ENCODE results near the gene VTCN1. TPM values are rescaled to one million over a fixed set of nuclear protein-coding genes. Genes with fewer than 3 reads are reported as not detected.

Gene VTCN1
- total RNA-seq, 2 experiments from 2014 or later: not detected

DNA sequence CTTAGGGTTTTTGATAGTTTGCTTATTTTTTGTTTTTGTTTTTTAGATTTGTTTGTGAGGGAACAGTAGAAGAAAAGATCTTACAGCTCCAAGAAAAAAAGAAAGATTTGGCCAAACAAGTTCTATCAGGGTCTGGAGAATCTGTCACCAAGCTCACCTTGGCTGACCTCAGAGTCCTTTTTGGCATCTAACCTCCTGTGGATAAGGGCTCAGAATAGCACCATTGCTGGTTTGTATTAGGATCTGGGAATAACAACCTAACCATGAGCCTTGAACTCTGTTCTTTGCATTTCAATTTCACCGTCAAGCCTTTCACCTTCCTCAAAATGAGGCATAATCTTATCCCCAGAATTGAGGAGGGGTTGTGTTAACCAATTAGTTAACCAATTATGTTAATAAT, 109.4 kb downstream of the VTCN1 start:
- H3K36me3 ChIP-seq (ENCODE audit: insufficient read depth, low read length): peaks cover 95% of the 10 kb centered on the region
- H3K4me3 ChIP-seq (ENCODE audit: low read depth, low read length, poor library complexity, severe bottlenecking): no peak overlapping the region
- no peak overlapping the region for H2AFZ ChIP-seq (ENCODE audit: low read length)
- intact Hi-C loops (cut with micrococcal nuclease; ENCODE audit: unreplicated experiment): no loop called here
- H3K27ac ChIP-seq (ENCODE audit: low read depth, low read length, poor library complexity, severe bottlenecking): no peak overlapping the region
- H3K4me2 ChIP-seq (ENCODE audit: low read length): no peak overlapping the region
- no peak for DNase-seq (ENCODE audit: low spot score)
- TF ChIP-seq EZH2phosphoT487 (IDR thresholded peaks at IDR 0.05; ENCODE audit: borderline replicate concordance, low read depth, low read length): no peak
- TF ChIP-seq, protein P1, sequence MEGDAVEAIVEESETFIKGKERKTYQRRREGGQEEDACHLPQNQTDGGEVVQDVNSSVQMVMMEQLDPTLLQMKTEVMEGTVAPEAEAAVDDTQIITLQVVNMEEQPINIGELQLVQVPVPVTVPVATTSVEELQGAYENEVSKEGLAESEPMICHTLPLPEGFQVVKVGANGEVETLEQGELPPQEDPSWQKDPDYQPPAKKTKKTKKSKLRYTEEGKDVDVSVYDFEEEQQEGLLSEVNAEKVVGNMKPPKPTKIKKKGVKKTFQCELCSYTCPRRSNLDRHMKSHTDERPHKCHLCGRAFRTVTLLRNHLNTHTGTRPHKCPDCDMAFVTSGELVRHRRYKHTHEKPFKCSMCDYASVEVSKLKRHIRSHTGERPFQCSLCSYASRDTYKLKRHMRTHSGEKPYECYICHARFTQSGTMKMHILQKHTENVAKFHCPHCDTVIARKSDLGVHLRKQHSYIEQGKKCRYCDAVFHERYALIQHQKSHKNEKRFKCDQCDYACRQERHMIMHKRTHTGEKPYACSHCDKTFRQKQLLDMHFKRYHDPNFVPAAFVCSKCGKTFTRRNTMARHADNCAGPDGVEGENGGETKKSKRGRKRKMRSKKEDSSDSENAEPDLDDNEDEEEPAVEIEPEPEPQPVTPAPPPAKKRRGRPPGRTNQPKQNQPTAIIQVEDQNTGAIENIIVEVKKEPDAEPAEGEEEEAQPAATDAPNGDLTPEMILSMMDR (conservative IDR thresholded peaks at IDR 0.05; ENCODE audit: low read length): no peak
- no TSS peak for BruUV-seq (replicated peaks)
- H4K20me1 ChIP-seq (ENCODE audit: insufficient read depth, low read length): no peaks in the 10 kb centered on the region
- POLR2A ChIA-PET: no interaction called here
- no peaks in the 10 kb centered on the region for H3K9me2 ChIP-seq (ENCODE audit: insufficient read depth, low read length)
- CTCF ChIA-PET (ENCODE audit: unreplicated experiment): no interaction called here
- H3K9me3 ChIP-seq (ENCODE audit: low read length): no peaks in the 10 kb centered on the region
- H3K79me2 ChIP-seq (ENCODE audit: insufficient read depth, low read depth, low read length): no peaks in the 10 kb centered on the region
- no peaks in the 10 kb centered on the region for H3K4me1 ChIP-seq (ENCODE audit: insufficient read depth, low read length, poor library complexity, severe bottlenecking)

DNA sequence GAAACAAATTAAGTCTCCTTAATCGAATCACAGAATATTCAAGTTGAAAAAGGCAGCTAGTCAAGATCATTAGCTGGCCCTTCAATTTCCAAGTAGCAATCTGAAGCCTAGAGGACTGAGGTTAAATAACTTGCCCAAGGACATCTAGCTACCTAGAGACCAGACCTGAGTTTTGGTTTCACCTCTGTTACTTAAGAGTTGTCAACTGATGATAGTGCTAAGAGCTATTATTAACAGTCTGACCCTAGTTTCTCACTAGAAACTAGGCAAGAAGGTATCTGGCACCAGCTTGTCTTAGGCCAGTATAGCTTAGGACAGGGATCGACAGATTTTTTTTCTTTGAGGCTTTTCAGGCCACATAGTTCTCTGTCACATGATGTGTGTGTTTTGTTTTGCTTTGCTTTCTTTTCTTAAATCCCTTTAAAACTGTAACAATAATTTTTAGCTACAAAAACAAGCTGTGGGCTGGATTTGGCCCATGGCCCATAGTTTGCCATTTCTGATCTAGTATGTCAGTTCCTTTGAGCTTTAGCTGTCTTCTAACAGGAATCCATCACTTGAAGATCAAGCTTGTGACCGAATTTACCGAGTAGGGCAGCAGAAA, 112.3 kb downstream of the VTCN1 start:
- ChIA-PET POLR2A (interaction anchor here (1.1 to 1.9 kb wide), 4 partner anchors 10 to 30 kb away, joined by 3 to 5 read pairs (median 4); no protein-coding TSS in a partner anchor), CTCF (ENCODE audit: unreplicated experiment) (no interaction called here)
- peaks cover 100% of the 10 kb centered on the region for H3K36me3 ChIP-seq (ENCODE audit: insufficient read depth, low read length)
- H3K4me1 ChIP-seq (ENCODE audit: insufficient read depth, low read length, poor library complexity, severe bottlenecking): peaks cover 7% of the 10 kb centered on the region
- no peaks in the 10 kb centered on the region for H3K79me2 ChIP-seq (ENCODE audit: insufficient read depth, low read depth, low read length)
- intact Hi-C loops (cut with micrococcal nuclease; ENCODE audit: unreplicated experiment): no loop called here
- TF ChIP-seq, protein P1 (conservative IDR thresholded peaks at IDR 0.05; ENCODE audit: low read length): no peak
- no peak for TF ChIP-seq EZH2phosphoT487 (IDR thresholded peaks at IDR 0.05; ENCODE audit: borderline replicate concordance, low read depth, low read length)
- H3K4me2 ChIP-seq (ENCODE audit: low read length): no peak overlapping the region
- H3K9me2 ChIP-seq (ENCODE audit: insufficient read depth, low read length): no peaks in the 10 kb centered on the region
- no peak for DNase-seq (ENCODE audit: low spot score)
- H2AFZ ChIP-seq (ENCODE audit: low read length): no peak overlapping the region
- H4K20me1 ChIP-seq (ENCODE audit: insufficient read depth, low read length): no peaks in the 10 kb centered on the region
- no peaks in the 10 kb centered on the region for H3K9me3 ChIP-seq (ENCODE audit: low read length)
- BruUV-seq (replicated peaks): no TSS peak
- H3K4me3 ChIP-seq (ENCODE audit: low read depth, low read length, poor library complexity, severe bottlenecking): no peak overlapping the region
- no peak overlapping the region for H3K27ac ChIP-seq (ENCODE audit: low read depth, low read length, poor library complexity, severe bottlenecking)

DNA sequence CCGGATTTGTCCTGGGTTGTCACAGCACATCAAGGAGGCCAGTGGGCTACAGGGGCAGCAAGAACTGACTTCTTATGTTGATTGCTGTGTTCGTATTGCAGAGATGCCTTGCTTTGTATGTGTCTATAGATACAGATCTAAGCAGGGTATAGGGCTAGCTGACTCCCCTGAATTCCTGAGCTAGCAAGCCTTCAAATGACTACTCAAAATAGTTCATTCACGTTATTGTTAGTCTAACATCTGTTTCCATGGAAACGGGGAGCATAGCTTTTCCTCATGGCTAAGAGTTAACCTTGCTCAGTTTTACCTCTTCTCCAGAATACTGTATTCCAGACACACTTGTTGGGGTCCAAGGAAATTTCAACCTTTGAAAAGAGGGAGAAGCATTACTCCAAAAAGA, 113.3 kb downstream of the VTCN1 start:
- Histone ChIP-seq H3K27ac (ENCODE audit: low read depth, low read length, poor library complexity, severe bottlenecking) (no peak overlapping the region), H3K9me3 (ENCODE audit: low read length) (no peaks in the 10 kb centered on the region), H3K4me1 (ENCODE audit: insufficient read depth, low read length, poor library complexity, severe bottlenecking) (peaks cover 10% of the 10 kb centered on the region), H3K4me3 (ENCODE audit: low read depth, low read length, poor library complexity, severe bottlenecking) (no peak overlapping the region), H2AFZ (ENCODE audit: low read length) (no peak overlapping the region), H4K20me1 (ENCODE audit: insufficient read depth, low read length) (no peaks in the 10 kb centered on the region), H3K79me2 (ENCODE audit: insufficient read depth, low read depth, low read length) (no peaks in the 10 kb centered on the region), H3K36me3 (ENCODE audit: insufficient read depth, low read length) (peaks cover 100% of the 10 kb centered on the region), H3K4me2 (ENCODE audit: low read length) (no peak overlapping the region), H3K9me2 (ENCODE audit: insufficient read depth, low read length) (no peaks in the 10 kb centered on the region)
- ChIA-PET POLR2A (interaction anchor here (1.1 to 1.9 kb wide), 2 partner anchors 23 to 31 kb away, joined by 4 to 5 read pairs; no protein-coding TSS in a partner anchor), CTCF (ENCODE audit: unreplicated experiment) (no interaction called here)
- DNase-seq (ENCODE audit: low spot score): no peak
- no TSS peak for BruUV-seq (replicated peaks)
- intact Hi-C loops (cut with micrococcal nuclease; ENCODE audit: unreplicated experiment): no loop called here
- no peak for TF ChIP-seq EZH2phosphoT487 (IDR thresholded peaks at IDR 0.05; ENCODE audit: borderline replicate concordance, low read depth, low read length)
- TF ChIP-seq, protein P1 (conservative IDR thresholded peaks at IDR 0.05; ENCODE audit: low read length): no peak
